HG03520 (cell line): ENCODE data around the gene CMSS1.
A peak's percentile ranks its signal among the peaks of the same experiment; 100 is the strongest.
"Not testable (repeated sequence)": the region's sequence is repeated elsewhere in the genome, so short reads cannot be mapped to it uniquely, and the experiment has no call there.

Experiments used
- ATAC-seq: cut with Tn5 transposase; IDR thresholded peaks from one replicate; pipeline ENCODE4 v1.9.1; 2021; ENCODE audit warnings: mild to moderate bottlenecking, moderate library complexity; ENCODE audit not compliant: unreplicated experiment

CMSS1 gene

GRCh38 chr3:100205171-100205570 is 387.5 kb downstream of the CMSS1 start:
- ATAC-seq: no peak

DNA sequence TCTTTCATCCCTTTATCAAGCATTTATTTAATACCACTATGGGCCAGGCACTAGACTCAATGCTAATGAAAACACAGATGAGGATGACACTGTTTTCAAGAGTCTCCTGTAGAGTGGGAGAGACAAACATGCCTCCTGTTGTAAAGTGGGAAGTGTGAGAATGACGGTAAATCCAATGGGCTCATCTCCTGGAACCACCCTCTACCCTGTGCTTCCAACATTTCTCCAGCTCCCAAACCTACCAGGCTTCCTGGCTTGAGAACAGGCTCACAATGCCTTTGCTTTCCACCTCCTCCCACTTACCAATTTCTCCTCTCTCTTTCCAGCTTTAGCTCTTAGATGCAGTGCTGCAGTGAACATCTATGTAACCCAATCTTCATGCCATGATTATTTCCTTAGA is 389.0 kb downstream of the CMSS1 start:
- ATAC-seq: no peak

DNA sequence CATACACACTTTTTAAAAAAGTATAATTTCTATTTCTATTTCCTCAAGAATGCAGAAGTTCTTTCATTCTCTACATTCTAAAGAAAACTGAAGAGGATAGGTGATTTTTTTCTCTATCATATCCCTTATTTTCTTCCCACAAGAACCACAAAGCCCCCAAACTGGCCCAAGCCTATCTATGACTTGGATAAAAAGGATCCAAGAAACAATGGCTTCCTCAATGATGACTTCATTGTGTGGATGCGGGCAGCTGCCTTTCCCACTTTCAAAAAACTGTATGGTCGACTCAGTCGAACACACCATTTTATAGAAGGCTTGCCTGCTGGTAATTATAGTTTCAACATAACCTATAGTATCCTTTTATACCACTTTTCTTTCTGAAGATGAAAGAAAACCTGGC is 390.2 kb downstream of the CMSS1 start:
- no peak for ATAC-seq

GRCh38 chr3:100209169-100209568 is 391.5 kb downstream of the CMSS1 start:
- ATAC-seq: no peak

DNA sequence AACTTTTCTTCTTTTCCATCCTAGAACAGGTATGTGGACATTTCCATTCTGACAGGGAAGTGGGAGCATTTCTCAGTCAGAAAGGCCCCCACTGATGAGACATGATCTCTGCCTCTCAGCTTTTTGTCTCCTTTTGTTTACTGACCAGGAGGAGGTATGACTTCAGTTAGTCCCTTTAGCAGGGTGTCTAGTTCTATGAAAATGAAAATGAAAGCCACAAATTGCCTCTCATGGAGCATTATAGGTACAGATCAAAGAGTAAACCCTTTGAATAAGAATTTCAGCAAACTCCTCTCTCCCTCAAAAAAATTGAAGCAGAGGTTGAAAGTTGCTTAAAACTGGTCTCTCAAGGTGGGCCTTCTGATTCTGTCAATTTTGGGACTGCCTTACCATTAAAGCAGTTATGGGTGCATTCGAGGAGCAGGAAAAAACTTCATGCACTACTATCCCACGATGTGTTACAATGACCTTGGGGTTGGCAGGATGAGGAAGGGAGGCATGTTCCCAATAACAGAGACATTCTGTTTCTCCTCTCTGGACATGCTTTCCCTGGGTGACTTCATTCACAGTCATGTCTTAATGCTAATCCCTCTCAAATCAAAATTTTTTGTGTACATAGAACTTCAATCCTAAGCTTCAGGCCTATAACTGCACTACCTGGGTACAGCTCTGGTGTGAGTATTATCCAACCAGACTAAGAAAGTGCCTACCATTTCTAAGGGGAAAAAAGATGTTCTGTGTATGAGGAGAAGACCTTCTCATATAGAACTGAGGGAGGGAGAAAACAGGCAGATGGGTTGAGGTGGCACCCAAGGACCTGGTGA is 392.5 kb downstream of the CMSS1 start:
- ATAC-seq: peak; percentile 86

DNA sequence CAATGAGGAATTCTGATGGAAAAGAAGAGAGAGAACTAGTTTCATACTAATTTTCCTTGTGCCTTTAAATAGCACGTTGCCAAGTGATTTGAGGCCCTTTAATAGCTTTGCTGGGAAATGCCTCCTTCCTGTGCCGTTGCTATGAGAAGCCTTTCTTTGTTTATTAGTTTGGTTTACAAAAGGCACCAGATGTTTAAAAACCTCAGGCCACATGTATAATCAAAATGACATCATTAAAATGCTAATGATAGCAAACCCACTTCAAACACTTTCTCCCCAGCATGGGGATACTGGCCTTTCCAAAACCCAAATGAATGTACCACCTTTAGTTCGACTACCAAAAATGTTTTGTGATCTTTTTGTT is 393.1 kb downstream of the CMSS1 start:
- no peak for ATAC-seq

DNA sequence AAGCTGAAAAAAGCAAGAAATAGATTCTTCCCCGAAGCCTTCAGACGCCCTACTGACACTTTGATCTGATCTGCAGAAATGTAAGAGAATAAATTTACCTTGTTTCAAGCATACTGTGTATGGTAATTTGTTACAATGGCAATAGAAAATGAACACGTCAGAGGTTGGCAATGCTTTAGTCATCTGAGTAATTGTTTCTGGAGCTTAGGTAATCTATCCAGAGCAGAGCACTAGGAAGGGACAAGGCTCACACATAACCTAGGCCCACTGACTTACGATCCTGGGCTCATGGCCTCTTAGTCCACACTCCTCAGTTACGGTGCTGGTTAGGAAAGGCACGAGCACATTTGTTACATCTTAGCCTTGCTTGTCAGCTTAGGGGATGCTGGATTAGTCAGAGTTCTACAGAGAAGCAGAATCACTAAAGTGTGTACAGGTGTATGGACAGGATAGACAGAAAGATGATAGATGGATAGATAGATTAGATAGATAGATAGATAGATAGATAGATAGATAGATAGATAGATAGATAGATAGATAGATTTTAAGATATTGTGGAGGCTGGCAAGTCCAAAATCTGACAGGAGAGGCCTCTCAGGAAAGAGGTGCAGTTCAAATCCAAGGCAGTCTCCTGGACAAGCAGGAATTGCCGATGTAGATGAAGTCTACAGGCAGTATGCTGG is 396.4 kb downstream of the CMSS1 start:
- ATAC-seq: no peak

DNA sequence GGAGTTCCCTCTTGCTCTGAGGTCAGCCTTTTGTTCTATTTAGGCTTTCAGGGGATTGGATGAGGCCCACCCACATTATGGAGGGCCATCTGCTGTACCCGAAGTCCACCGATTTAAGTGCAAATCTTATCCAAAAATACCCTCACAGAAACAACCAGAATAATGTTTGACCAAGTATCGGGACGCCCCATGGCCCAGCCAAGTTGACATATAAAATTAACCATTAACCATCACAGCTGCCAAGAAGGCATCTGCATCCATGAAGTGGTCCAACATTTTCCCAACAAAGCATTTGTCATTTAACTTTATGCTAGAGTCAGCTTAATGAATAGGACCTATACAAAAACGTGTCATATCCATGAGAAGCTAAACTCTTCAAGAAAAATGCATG is 396.9 kb downstream of the CMSS1 start:
- ATAC-seq: no peak

GRCh38 chr3:100216713-100217112 is 399.1 kb downstream of the CMSS1 start:
- ATAC-seq: no peak

- no peak for ATAC-seq
Observed at GRCh38 chr3:100221159-100221558, 403.5 kb downstream of the CMSS1 start.

GRCh38 chr3:100225193-100225592 is 407.5 kb downstream of the CMSS1 start:
- no peak for ATAC-seq

- no peak for ATAC-seq
Observed at GRCh38 chr3:100225883-100226282, 408.2 kb downstream of the CMSS1 start.

DNA sequence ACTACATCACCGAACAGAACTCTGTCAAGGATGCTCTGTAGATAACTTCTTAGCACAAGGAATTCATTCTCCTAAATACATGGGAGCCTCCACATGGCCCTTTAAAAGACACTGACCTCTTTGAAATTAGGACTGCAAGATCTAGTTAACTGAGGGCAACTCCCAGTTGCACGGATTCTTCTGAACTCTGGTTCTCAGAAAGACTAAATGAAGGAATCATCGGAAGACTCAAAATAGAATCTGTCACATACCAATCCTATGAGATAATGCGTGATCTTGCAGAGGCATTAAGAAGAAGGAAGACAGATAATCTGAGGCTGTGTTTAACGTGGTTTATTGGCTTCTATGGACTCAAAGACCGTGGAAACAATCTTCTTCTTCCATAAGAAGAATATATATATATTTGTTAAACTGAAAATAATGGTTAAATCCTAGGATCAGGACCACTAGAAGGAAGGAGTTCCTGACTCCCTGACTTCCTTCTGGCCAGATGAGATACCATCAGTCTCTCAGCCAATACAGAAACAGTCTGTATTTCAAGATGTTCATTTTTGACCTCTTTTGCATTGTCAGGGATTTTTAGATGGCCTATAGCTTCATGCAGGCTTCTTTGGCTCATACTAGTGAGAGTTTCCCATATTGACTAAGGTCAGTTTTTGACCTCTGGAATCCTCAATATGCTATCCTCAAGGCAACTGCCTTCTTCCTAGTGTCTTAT is 409.2 kb downstream of the CMSS1 start:
- ATAC-seq: no peak

- ATAC-seq: no peak
Observed at GRCh38 chr3:100227511-100227921, 409.9 kb downstream of the CMSS1 start.

DNA sequence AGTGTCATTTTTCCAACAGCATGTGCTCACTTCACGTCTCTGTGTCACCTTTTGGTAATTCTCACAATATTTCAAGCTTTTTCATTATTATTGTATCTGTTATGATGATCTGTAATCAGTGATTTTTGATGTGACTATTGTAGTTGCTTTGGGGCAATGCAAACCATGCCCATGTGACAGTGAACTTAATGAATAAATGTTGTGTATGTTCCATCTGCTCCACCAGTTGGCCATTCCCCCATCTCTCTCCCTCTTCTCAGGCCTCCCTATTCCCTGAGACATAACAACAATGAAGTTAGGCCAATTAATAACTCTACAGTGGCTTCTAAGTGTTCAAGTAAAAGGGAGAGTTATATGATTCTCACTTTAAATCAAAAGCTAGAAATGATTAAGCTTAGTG is 410.6 kb downstream of the CMSS1 start:
- ATAC-seq: no peak

- not testable (repeated sequence) for ATAC-seq
Observed at GRCh38 chr3:100229188-100229587, 411.5 kb downstream of the CMSS1 start.

- no peak for ATAC-seq
Observed at GRCh38 chr3:100230710-100231109, 413.0 kb downstream of the CMSS1 start.
